Astrocyte (in vitro differentiated cells and primary cell): ENCODE results near the gene IFT80.

Experiments
- EZH2 ChIP-seq: IDR thresholded peaks from 2 replicates; pipeline ENCODE4 v1.6.1; 2012; ENCODE audit warnings: mild to moderate bottlenecking, low read length, inconsistent platforms; ENCODE audit not compliant: insufficient read depth
- TF ChIP-seq, protein P1 (sequence below): IDR thresholded peaks from 2 replicates; pipeline ENCODE4 v1.5.1; 2011; ENCODE audit warnings: low read depth, mild to moderate bottlenecking, inconsistent platforms, low read length, moderate library complexity; ENCODE audit not compliant: insufficient read depth

DNA sequence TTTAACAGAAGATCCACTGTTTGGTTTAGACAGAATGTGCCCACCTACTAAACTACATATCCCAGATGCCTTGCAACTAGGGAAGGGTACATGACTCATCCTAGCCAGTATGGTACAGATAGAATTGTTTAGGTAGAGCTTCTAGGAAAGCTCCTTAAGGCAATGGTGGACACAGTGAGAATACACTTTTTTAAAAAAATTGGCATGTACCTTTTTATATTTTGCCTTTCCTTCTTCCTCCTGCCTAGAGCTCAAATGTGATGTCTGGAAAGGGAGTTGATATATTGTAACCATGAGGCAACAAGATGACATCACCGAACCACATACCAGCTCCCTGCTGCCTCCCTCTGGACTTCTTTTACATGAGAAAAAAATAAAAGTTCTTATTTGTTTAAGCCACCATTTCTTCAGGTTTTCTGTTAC, 188.2 kb downstream of the IFT80 start:
- TF ChIP-seq, protein P1, sequence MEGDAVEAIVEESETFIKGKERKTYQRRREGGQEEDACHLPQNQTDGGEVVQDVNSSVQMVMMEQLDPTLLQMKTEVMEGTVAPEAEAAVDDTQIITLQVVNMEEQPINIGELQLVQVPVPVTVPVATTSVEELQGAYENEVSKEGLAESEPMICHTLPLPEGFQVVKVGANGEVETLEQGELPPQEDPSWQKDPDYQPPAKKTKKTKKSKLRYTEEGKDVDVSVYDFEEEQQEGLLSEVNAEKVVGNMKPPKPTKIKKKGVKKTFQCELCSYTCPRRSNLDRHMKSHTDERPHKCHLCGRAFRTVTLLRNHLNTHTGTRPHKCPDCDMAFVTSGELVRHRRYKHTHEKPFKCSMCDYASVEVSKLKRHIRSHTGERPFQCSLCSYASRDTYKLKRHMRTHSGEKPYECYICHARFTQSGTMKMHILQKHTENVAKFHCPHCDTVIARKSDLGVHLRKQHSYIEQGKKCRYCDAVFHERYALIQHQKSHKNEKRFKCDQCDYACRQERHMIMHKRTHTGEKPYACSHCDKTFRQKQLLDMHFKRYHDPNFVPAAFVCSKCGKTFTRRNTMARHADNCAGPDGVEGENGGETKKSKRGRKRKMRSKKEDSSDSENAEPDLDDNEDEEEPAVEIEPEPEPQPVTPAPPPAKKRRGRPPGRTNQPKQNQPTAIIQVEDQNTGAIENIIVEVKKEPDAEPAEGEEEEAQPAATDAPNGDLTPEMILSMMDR: peak; percentile 42
- no peak for TF ChIP-seq EZH2
